DMS53 (cell line): Measurements from ENCODE around the gene KIAA1671.

ENCODE experiments used
- DNase-seq: peaks from one replicate; lab custom pipeline; 2025; lab: John Stamatoyannopoulos, UW

Gene KIAA1671

GRCh38 chr22:25114369-25115362 lies 162.2 kb downstream of the KIAA1671 start:
- DNase-seq = no peak

GRCh38 chr22:25119609-25120008 lies 167.1 kb downstream of the KIAA1671 start:
- no peak for DNase-seq

GRCh38 chr22:25120093-25120561 lies 167.6 kb downstream of the KIAA1671 start:
- peak; percentile 46 for DNase-seq

- DNase-seq = no peak
Observed at GRCh38 chr22:25120761-25121212, 168.3 kb downstream of the KIAA1671 start.

- peak; percentile 26 for DNase-seq
Observed at GRCh38 chr22:25122136-25122764, 169.7 kb downstream of the KIAA1671 start.

GRCh38 chr22:25123677-25124076 lies 171.2 kb downstream of the KIAA1671 start:
- DNase-seq = no peak

GRCh38 chr22:25125693-25126357 lies 173.3 kb downstream of the KIAA1671 start:
- peak; percentile 69 for DNase-seq

- DNase-seq = no peak
Observed at GRCh38 chr22:25126510-25126909, 174.0 kb downstream of the KIAA1671 start.

GRCh38 chr22:25127318-25127717 lies 174.8 kb downstream of the KIAA1671 start:
- DNase-seq = no peak

- no peak for DNase-seq
Observed at GRCh38 chr22:25130462-25130861, 177.9 kb downstream of the KIAA1671 start.

GRCh38 chr22:25131198-25131887 lies 178.8 kb downstream of the KIAA1671 start:
- peak; percentile 1 for DNase-seq

- DNase-seq = no peak
Observed at GRCh38 chr22:25134028-25134427, 181.5 kb downstream of the KIAA1671 start.

GRCh38 chr22:25134451-25134850 lies 181.9 kb downstream of the KIAA1671 start:
- DNase-seq = no peak

- no peak for DNase-seq
Observed at GRCh38 chr22:25136953-25137576, 184.5 kb downstream of the KIAA1671 start.

GRCh38 chr22:25137577-25138525 lies 185.3 kb downstream of the KIAA1671 start:
- DNase-seq = peak; percentile 2

- no peak for DNase-seq
Observed at GRCh38 chr22:25139062-25139461, 186.5 kb downstream of the KIAA1671 start.

- no peak for DNase-seq
Observed at GRCh38 chr22:25142102-25142501, 189.6 kb downstream of the KIAA1671 start.

- no peak for DNase-seq
Observed at GRCh38 chr22:25143156-25144076, 190.9 kb downstream of the KIAA1671 start.

GRCh38 chr22:25144522-25144921 lies 192.0 kb downstream of the KIAA1671 start:
- no peak for DNase-seq
